H9 (cell line): Measurements from ENCODE around the gene RAI2. TPM values are rescaled to one million over a fixed set of nuclear protein-coding genes. Genes with fewer than 3 reads are reported as not detected.

Experiments
- DNase-seq: peaks from one replicate; pipeline ENCODE4 v3.0.0-alpha.2; 2017
- H2AFZ ChIP-seq: one replicate; pipeline ENCODE4 v1.6.1; 2013; ENCODE audit warnings: mild to moderate bottlenecking, low read length, control low read depth, moderate library complexity
- H2AK5ac ChIP-seq: 2 replicates; pipeline ENCODE4 v1.6.1; 2013; ENCODE audit warnings: low read length, control low read depth, mixed read lengths; ENCODE audit not compliant: insufficient read length
- H2BK120ac ChIP-seq: one replicate; pipeline ENCODE4 v1.6.1; 2013; ENCODE audit warnings: low read depth, mild to moderate bottlenecking, low read length, control low read depth, inconsistent platforms; ENCODE audit not compliant: poor library complexity, severe bottlenecking
- H2BK12ac ChIP-seq: 2 replicates; pipeline ENCODE4 v1.6.1; 2013; ENCODE audit warnings: low read length, control low read depth, mixed read lengths, low read depth; ENCODE audit not compliant: insufficient read length
- H2BK15ac ChIP-seq: 2 replicates; pipeline ENCODE4 v1.6.1; 2013; ENCODE audit warnings: low read depth, low read length, control low read depth
- H2BK20ac ChIP-seq: one replicate; pipeline ENCODE4 v1.6.1; 2013; ENCODE audit warnings: low read depth, mild to moderate bottlenecking, low read length, control low read depth, inconsistent platforms; ENCODE audit not compliant: poor library complexity, severe bottlenecking
- H2BK5ac ChIP-seq: 2 replicates; pipeline ENCODE4 v1.6.1; 2013; ENCODE audit warnings: low read length, control low read depth, mixed read lengths; ENCODE audit not compliant: insufficient read length
- H3K14ac ChIP-seq: 2 replicates; pipeline ENCODE4 v1.6.1; 2013; ENCODE audit warnings: low read length, control low read depth; ENCODE audit not compliant: insufficient read depth
- H3K18ac ChIP-seq: 2 replicates; pipeline ENCODE4 v1.6.1; 2013; ENCODE audit warnings: low read depth, mild to moderate bottlenecking, mixed read lengths, low read length, control low read depth; ENCODE audit not compliant: insufficient read length
- H3K23ac ChIP-seq: 2 replicates; pipeline ENCODE4 v1.6.1; 2013; ENCODE audit warnings: low read length, control low read depth, mixed read lengths, low read depth; ENCODE audit not compliant: insufficient read length
- H3K23me2 ChIP-seq: 2 replicates; pipeline ENCODE4 v1.6.1; 2013; ENCODE audit warnings: low read depth, mild to moderate bottlenecking, mixed read lengths, low read length, control low read depth; ENCODE audit not compliant: insufficient read length, poor library complexity, severe bottlenecking
- H3K27ac ChIP-seq: 2 replicates; pipeline ENCODE4 v1.5.1; 2013; ENCODE audit warnings: low read length, control low read depth, mixed read lengths, low read depth; ENCODE audit not compliant: insufficient read length
- H3K27me3 ChIP-seq: 2 replicates; pipeline ENCODE4 v1.6.1; 2013; ENCODE audit warnings: low read length, control low read depth, inconsistent platforms; ENCODE audit not compliant: insufficient read depth
- H3K4ac ChIP-seq: 2 replicates; pipeline ENCODE4 v1.6.1; 2013; ENCODE audit warnings: low read depth, mild to moderate bottlenecking, control low read depth, inconsistent platforms, low read length, moderate library complexity
- H3K4me1 ChIP-seq: 2 replicates; pipeline ENCODE4 v1.6.1; 2013; ENCODE audit warnings: low read length, control low read depth, inconsistent platforms; ENCODE audit not compliant: insufficient read depth
- H3K4me2 ChIP-seq: 2 replicates; pipeline ENCODE4 v1.6.1; 2013; ENCODE audit warnings: low read length, control low read depth, mixed read lengths; ENCODE audit not compliant: insufficient read length, insufficient read depth
- H3K56ac ChIP-seq: 2 replicates; pipeline ENCODE4 v1.6.1; 2013; ENCODE audit warnings: low read depth, mild to moderate bottlenecking, mixed read lengths, low read length, control low read depth; ENCODE audit not compliant: insufficient read length
- H3K79me1 ChIP-seq: 2 replicates; pipeline ENCODE4 v1.6.1; 2013; ENCODE audit warnings: low read depth, mild to moderate bottlenecking, moderate library complexity, low read length, control low read depth, inconsistent platforms; ENCODE audit not compliant: insufficient read depth, poor library complexity, severe bottlenecking
- H3K79me2 ChIP-seq: 2 replicates; pipeline ENCODE4 v1.6.1; 2013; ENCODE audit warnings: low read length, control low read depth, inconsistent platforms; ENCODE audit not compliant: insufficient read depth
- H3K9ac ChIP-seq: 2 replicates; pipeline ENCODE4 v1.6.1; 2013; ENCODE audit warnings: low read length, control low read depth, mixed read lengths; ENCODE audit not compliant: insufficient read length; ENCODE audit errors: extremely low read depth
- H3K9me3 ChIP-seq: one replicate; pipeline ENCODE4 v1.6.1; 2013; ENCODE audit warnings: low read depth, low read length, inconsistent platforms; ENCODE audit not compliant: control insufficient read depth
- H3T11ph ChIP-seq: one replicate; pipeline ENCODE4 v1.6.1; 2013; ENCODE audit warnings: mild to moderate bottlenecking, low read length, control low read depth, inconsistent platforms
- H4K20me1 ChIP-seq: one replicate; pipeline ENCODE4 v1.6.1; 2013; ENCODE audit not compliant: control insufficient read depth, insufficient read length, insufficient read depth
- H4K5ac ChIP-seq: 2 replicates; pipeline ENCODE4 v1.6.1; 2013; ENCODE audit warnings: low read depth, mild to moderate bottlenecking, mixed read lengths, low read length, control low read depth; ENCODE audit not compliant: insufficient read length
- H4K8ac ChIP-seq: replicated peaks from 2 replicates; pipeline ENCODE4 v1.6.1; 2013; ENCODE audit warnings: low read length, control low read depth, mixed read lengths, low read depth; ENCODE audit not compliant: insufficient read length
- H4K91ac ChIP-seq: 2 replicates; pipeline ENCODE4 v1.6.1; 2013; ENCODE audit warnings: low read depth, mild to moderate bottlenecking, moderate library complexity, mixed read lengths, low read length, control low read depth; ENCODE audit not compliant: insufficient read length
- H3K27ac Mint-ChIP-seq, 3 experiments: 2 replicates in 2 of 3; 3 replicates in 1 of 3; pipeline ENCODE4 v1.8.0; 2020 to 2021; ENCODE audit warnings: mixed read lengths in 3 of 3, mild to moderate bottlenecking in 1 of 3, moderate library complexity in 1 of 3
- H3K27me3 Mint-ChIP-seq: 2 replicates; pipeline ENCODE4 v1.8.0; 2021; ENCODE audit warnings: low read depth, mild to moderate bottlenecking, moderate library complexity, mixed read lengths
- H3K36me3 Mint-ChIP-seq, 3 experiments: 2 replicates in 2 of 3; 3 replicates in 1 of 3; pipeline ENCODE4 v1.8.0; 2020 to 2021; ENCODE audit warnings: low read depth in 3 of 3, mixed read lengths in 3 of 3; ENCODE audit not compliant: insufficient read depth in 1 of 3
- H3K4me1 Mint-ChIP-seq, 2 experiments: 2 replicates each; pipeline ENCODE4 v1.8.0; 2020; ENCODE audit warnings: mixed read lengths in 2 of 2
- H3K4me3 Mint-ChIP-seq, 2 experiments: 2 replicates in 1 of 2; 3 replicates in 1 of 2; pipeline ENCODE4 v1.8.0; 2020 to 2021; ENCODE audit warnings: mild to moderate bottlenecking in 2 of 2, mixed read lengths in 2 of 2, moderate library complexity in 1 of 2
- H3K9me3 Mint-ChIP-seq, 2 experiments: 2 replicates in 1 of 2; 3 replicates in 1 of 2; pipeline ENCODE4 v1.8.0; 2020; ENCODE audit warnings: mild to moderate bottlenecking in 2 of 2, mixed read lengths in 2 of 2, moderate library complexity in 1 of 2
- WGBS: extraction: QIAGEN DNeasy Blood & Tissue Kit; methylation state at CpG from one replicate; pipeline ENCODE4 v1.1.7; 2013; ENCODE audit warnings: missing lambda C conversion rate, low lambda C conversion rate, mixed read lengths; ENCODE audit not compliant: insufficient read length; ENCODE audit errors: extremely low coverage; 5-methylcytosine and 5-hydroxymethylcytosine counted together
- total RNA-seq: library from RNA; stranded (reverse); gene quantifications from 2 replicates; pipeline ENCODE4 v1.2.1, GENCODE V29; 2021
- TF ChIP-seq, protein P1 (sequence below): fragments of 200-600 bp; sonication (generic); conservative IDR thresholded peaks from 3 replicates; pipeline ENCODE4 v1.8.0; 2021; ENCODE audit warnings: antibody characterized with exemption, mild to moderate bottlenecking

Gene RAI2
- total RNA-seq, 1 experiment from 2014 or later = 0.72 TPM

DNA sequence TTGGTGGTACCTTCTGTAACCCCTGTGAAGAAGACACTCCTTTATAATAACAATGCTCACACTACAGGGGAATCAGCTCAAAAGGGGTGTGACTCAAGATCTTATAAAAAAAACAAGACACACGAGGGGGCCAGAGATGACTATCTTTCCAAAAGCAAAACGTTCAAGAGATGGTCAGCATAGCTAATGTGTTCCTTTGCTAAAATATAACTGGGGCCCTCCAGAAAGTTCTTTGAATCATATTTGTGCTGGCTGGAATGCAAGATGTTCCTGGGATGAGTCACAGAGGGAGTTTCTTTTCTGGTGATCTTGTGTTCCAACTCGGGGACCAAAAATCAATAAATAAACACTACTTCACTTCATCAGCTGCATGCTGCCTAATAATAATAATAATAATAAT is 46.5 kb downstream of the RAI2 start:
- peaks cover 38 to 62% of the 10 kb centered on the region in 2 experiments for H3K9me3 Mint-ChIP-seq
- no peak overlapping the region for H3K4me3 Mint-ChIP-seq
- Histone ChIP-seq H3K14ac (no peak overlapping the region), H4K5ac (no peak overlapping the region), H3K4me2 (no peak overlapping the region), H3K18ac (no peak overlapping the region), H4K20me1 (no peaks in the 10 kb centered on the region), H3K23me2 (no peaks in the 10 kb centered on the region), H2AFZ (no peak overlapping the region), H2AK5ac (no peak overlapping the region), H4K8ac (no peak overlapping the region), H2BK15ac (no peak overlapping the region), H3K27ac (no peak overlapping the region), H3K23ac (no peak overlapping the region), H3K9me3 (peaks cover 3% of the 10 kb centered on the region), H3K79me2 (no peaks in the 10 kb centered on the region), H4K91ac (no peak overlapping the region), H3K27me3 (no peaks in the 10 kb centered on the region), H3T11ph (no peak overlapping the region), H3K79me1 (no peaks in the 10 kb centered on the region), H3K56ac (no peak overlapping the region), H2BK120ac (no peak overlapping the region), H2BK12ac (no peak overlapping the region), H2BK20ac (no peak overlapping the region), H2BK5ac (no peak overlapping the region), H3K4ac (no peak overlapping the region), H3K4me1 (no peaks in the 10 kb centered on the region), H3K9ac (no peak overlapping the region)
- H3K4me1 Mint-ChIP-seq = peaks cover 4 to 5% of the 10 kb centered on the region in 2 experiments; a peak in 1 of 4 replicates
- WGBS = no CpG with 5 or more reads among the region's 3 CpGs
- peaks cover 3% of the 10 kb centered on the region for H3K27me3 Mint-ChIP-seq
- H3K27ac Mint-ChIP-seq = no peak overlapping the region
- TF ChIP-seq, protein P1, sequence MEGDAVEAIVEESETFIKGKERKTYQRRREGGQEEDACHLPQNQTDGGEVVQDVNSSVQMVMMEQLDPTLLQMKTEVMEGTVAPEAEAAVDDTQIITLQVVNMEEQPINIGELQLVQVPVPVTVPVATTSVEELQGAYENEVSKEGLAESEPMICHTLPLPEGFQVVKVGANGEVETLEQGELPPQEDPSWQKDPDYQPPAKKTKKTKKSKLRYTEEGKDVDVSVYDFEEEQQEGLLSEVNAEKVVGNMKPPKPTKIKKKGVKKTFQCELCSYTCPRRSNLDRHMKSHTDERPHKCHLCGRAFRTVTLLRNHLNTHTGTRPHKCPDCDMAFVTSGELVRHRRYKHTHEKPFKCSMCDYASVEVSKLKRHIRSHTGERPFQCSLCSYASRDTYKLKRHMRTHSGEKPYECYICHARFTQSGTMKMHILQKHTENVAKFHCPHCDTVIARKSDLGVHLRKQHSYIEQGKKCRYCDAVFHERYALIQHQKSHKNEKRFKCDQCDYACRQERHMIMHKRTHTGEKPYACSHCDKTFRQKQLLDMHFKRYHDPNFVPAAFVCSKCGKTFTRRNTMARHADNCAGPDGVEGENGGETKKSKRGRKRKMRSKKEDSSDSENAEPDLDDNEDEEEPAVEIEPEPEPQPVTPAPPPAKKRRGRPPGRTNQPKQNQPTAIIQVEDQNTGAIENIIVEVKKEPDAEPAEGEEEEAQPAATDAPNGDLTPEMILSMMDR = no peak
- DNase-seq = no peak
- no peaks in the 10 kb centered on the region; a peak in 1 of 7 replicates for H3K36me3 Mint-ChIP-seq
